Endothelial cell of umbilical vein (primary cell): ENCODE data around the gene UGT1A7. TPM values are rescaled to one million over a fixed set of nuclear protein-coding genes. Genes with fewer than 3 reads are reported as not detected.

Experiments used
- BruUV-seq: library from RNA; stranded (reverse); fragments of 400-500 nt; replicated peaks from 2 replicates; lab custom pipeline; 2021; lab: Mats Ljungman, UMichigan
- CTCF ChIA-PET: fragments of 300-600, 350-600 bp; sonication (Branson Sonifier 250); formaldehyde crosslinking; loops from one replicate; lab custom pipeline; 2021; ENCODE audit warnings: antibody characterized with exemption, inconsistent platforms; lab: Charles Lee
- POLR2A ChIA-PET: fragments of 300-600, 350-600 bp; sonication (Branson Sonifier 250); formaldehyde crosslinking; loops from one replicate; lab custom pipeline; 2021; ENCODE audit warnings: antibody characterized with exemption, inconsistent platforms; lab: Charles Lee
- DNase-seq: peaks from one replicate; pipeline ENCODE4 v3.0.0-alpha.2; 2011; ENCODE audit warnings: low read depth, low spot score
- FAIRE-seq: peaks from 2 replicates; lab custom pipeline; 2011; peaks lifted over from hg19 to GRCh38; lab: Jason Lieb, UNC
- H2AFZ ChIP-seq: 2 replicates; pipeline ENCODE4 v1.6.0; 2012; ENCODE audit warnings: low read depth, low read length, control low read depth, inconsistent platforms
- H3K27ac ChIP-seq: 2 replicates; pipeline ENCODE4 v1.5.1; 2011; ENCODE audit warnings: low read depth, mild to moderate bottlenecking, control low read depth, low read length, moderate library complexity; ENCODE audit not compliant: insufficient read depth
- H3K27me3 ChIP-seq, 2 experiments: 2 replicates each; pipeline versions ENCODE4 v1.6.0 to v1.6.1; 2011; ENCODE audit warnings: low read length in 2 of 2, mixed read lengths in 1 of 2; ENCODE audit not compliant: control insufficient read depth in 2 of 2, insufficient read depth in 2 of 2
- H3K36me3 ChIP-seq, 2 experiments: 2 replicates in 1 of 2; 3 replicates in 1 of 2; pipeline ENCODE4 v1.5.1; 2011; ENCODE audit warnings: low read length in 2 of 2, mild to moderate bottlenecking in 1 of 2, moderate library complexity in 1 of 2; ENCODE audit not compliant: control insufficient read depth in 2 of 2, insufficient read depth in 2 of 2; ENCODE audit errors: extremely low read depth in 1 of 2
- H3K4me1 ChIP-seq: 3 replicates; pipeline ENCODE4 v1.5.1; 2011; ENCODE audit warnings: mild to moderate bottlenecking, low read length; ENCODE audit not compliant: control insufficient read depth, insufficient read depth; ENCODE audit errors: extremely low read depth
- H3K4me2 ChIP-seq: 2 replicates; pipeline ENCODE4 v1.6.1; 2011; ENCODE audit warnings: low read length, control low read depth, mixed read lengths; ENCODE audit not compliant: insufficient read depth
- H3K4me3 ChIP-seq, 3 experiments: fragments of 200-600 bp in 1 of 3; sonication (generic), shearing (Covaris generic) in 1 of 3; replicated peaks in 1 of 3; 2 replicates each; pipeline ENCODE4 v1.5.1; 2011 to 2016; ENCODE audit warnings: control low read depth in 3 of 3, low read length in 3 of 3, mild to moderate bottlenecking in 2 of 3, inconsistent platforms in 1 of 3, low read depth in 1 of 3, moderate library complexity in 1 of 3; ENCODE audit not compliant: insufficient read depth in 1 of 3
- H3K79me2 ChIP-seq: 2 replicates; pipeline ENCODE4 v1.6.0; 2012; ENCODE audit warnings: low read length, inconsistent platforms; ENCODE audit not compliant: control insufficient read depth, insufficient read depth
- H3K9ac ChIP-seq: replicated peaks from 2 replicates; pipeline ENCODE3; 2011; ENCODE audit warnings: low read length, control low read depth; ENCODE audit not compliant: insufficient read depth; ENCODE audit errors: extremely low read depth
- H3K9me1 ChIP-seq: replicated peaks from 3 replicates; pipeline ENCODE4 v1.6.0; 2011; ENCODE audit warnings: mild to moderate bottlenecking, low read length; ENCODE audit not compliant: control insufficient read depth, insufficient read depth; ENCODE audit errors: extremely low read depth
- H3K9me3 ChIP-seq: replicated peaks from 2 replicates; pipeline ENCODE4 v1.5.1; 2012; ENCODE audit warnings: low read length, inconsistent platforms; ENCODE audit not compliant: control insufficient read depth, insufficient read depth
- H4K20me1 ChIP-seq: replicated peaks from 2 replicates; pipeline ENCODE3; 2011; ENCODE audit warnings: mild to moderate bottlenecking, low read length; ENCODE audit not compliant: control insufficient read depth, insufficient read depth; ENCODE audit errors: extremely low read depth
- EZH2 ChIP-seq: IDR thresholded peaks from 2 replicates; pipeline ENCODE4 v1.6.1; 2012; ENCODE audit warnings: borderline replicate concordance, low read depth, mild to moderate bottlenecking, moderate library complexity, low read length, inconsistent platforms; ENCODE audit not compliant: severe bottlenecking
- FOS ChIP-seq: IDR thresholded peaks from 2 replicates; pipeline ENCODE4 v1.6.1; 2011; ENCODE audit warnings: mild to moderate bottlenecking, low read length, moderate library complexity, borderline replicate concordance; ENCODE audit not compliant: insufficient read depth
- GATA2 ChIP-seq: IDR thresholded peaks from 2 replicates; pipeline ENCODE4 v1.7.0; 2011; ENCODE audit warnings: low read depth, mild to moderate bottlenecking, moderate library complexity, mixed read lengths, low read length; ENCODE audit not compliant: insufficient read length, insufficient read depth
- JUN ChIP-seq: IDR thresholded peaks from 2 replicates; pipeline ENCODE4 v1.6.1; 2011; ENCODE audit warnings: borderline replicate concordance, low read depth; ENCODE audit not compliant: insufficient read length, insufficient read depth
- MYC ChIP-seq: IDR thresholded peaks from one replicate; pipeline ENCODE4 v1.6.1; 2011; ENCODE audit warnings: mild to moderate bottlenecking, low read depth, low read length
- POLR2A ChIP-seq: IDR thresholded peaks from 2 replicates; pipeline ENCODE4 v1.6.1; 2012; ENCODE audit warnings: low read depth, mild to moderate bottlenecking, control low read depth, low read length
- POLR2AphosphoS5 ChIP-seq: IDR thresholded peaks from 2 replicates; pipeline ENCODE4 v1.6.1; 2012; ENCODE audit warnings: low read depth, mild to moderate bottlenecking, control low read depth, low read length, moderate library complexity; ENCODE audit not compliant: insufficient read depth
- dilution Hi-C: fragments of 300-500 bp; cut with MboI; formaldehyde crosslinking; loops from one replicate; pipeline ENCODE4 v1.15.0; 2019; ENCODE audit warnings: low sequenced_read_pairs; ENCODE audit not compliant: extremely low pct_ligation_motif_present
- intact Hi-C: fragments of 100-400 bp; cut with micrococcal nuclease; formaldehyde crosslinking; loops from one replicate; pipeline ENCODE4 v1.10.0; 2022
- polyA plus RNA-seq, 4 experiments: library from polyadenylated mRNA; depleted of rRNA in 3 of 4; stranded (reverse) in 3 of 4; unstranded in 1 of 4; fragments of >200 nt; gene quantifications; 2 replicates each; pipeline versions ENCODE4 v1.2.1 to v1.2.3, GENCODE V29; 2011 to 2012; ENCODE audit warnings: missing spikeins in 1 of 4
- total RNA-seq: library from RNA; stranded (reverse); gene quantifications from 2 replicates; pipeline ENCODE4 v1.2.3, GENCODE V29; 2021
- TF ChIP-seq, protein P1 (sequence below), 2 donors: IDR thresholded peaks; 1 replicate in 1 of 2; 2 replicates in 1 of 2; pipeline ENCODE4 v1.5.1; 2011; ENCODE audit warnings: low read length in 2 of 2, mild to moderate bottlenecking in 2 of 2, moderate library complexity in 2 of 2, control low read depth in 1 of 2, inconsistent platforms in 1 of 2, low read depth in 1 of 2; ENCODE audit not compliant: insufficient read depth in 1 of 2; ENCODE audit errors: extremely low read depth in 1 of 2
- TF ChIP-seq, protein P2 (sequence below): IDR thresholded peaks from 2 replicates; pipeline ENCODE4 v1.6.1; 2011; ENCODE audit not compliant: insufficient read depth, insufficient read length

UGT1A7 gene
- total and polyA plus RNA-seq, 2 donors (not counting 3 experiments of a cell fraction or from before 2014, with no cell fraction given), result not detected

GRCh38 chr2:233711312-233712008 is 29.8 kb downstream of the UGT1A7 start:
- FAIRE-seq (peak; percentile 92), DNase-seq (peak; percentile 66)
- H3K36me3 ChIP-seq, result no peaks in the 10 kb centered on the region
- H3K4me2 ChIP-seq, result no peak overlapping the region
- no peak overlapping the region for H3K9ac ChIP-seq
- no peak overlapping the region for H2AFZ ChIP-seq
- ChIA-PET CTCF (interaction anchor here (0.7 to 4.4 kb wide), 24 partner anchors 9 to 1405 kb away, joined by 3 to 74 read pairs (median 4); partner anchors contain the start of genes UGT1A3 and USP40), POLR2A (no interaction called here)
- H3K9me3 ChIP-seq, result no peaks in the 10 kb centered on the region
- no TSS peak for BruUV-seq
- intact Hi-C loops (loop anchor here (1.0 kb wide), 4 partner anchors 145 to 307 kb away; partner anchors contain the start of gene USP40), dilution Hi-C loops (no loop called here)
- H3K79me2 ChIP-seq, result no peaks in the 10 kb centered on the region
- no peak overlapping the region for H3K27ac ChIP-seq
- H3K4me3 ChIP-seq, result no peak overlapping the region
- TF ChIP-seq, protein P1, sequence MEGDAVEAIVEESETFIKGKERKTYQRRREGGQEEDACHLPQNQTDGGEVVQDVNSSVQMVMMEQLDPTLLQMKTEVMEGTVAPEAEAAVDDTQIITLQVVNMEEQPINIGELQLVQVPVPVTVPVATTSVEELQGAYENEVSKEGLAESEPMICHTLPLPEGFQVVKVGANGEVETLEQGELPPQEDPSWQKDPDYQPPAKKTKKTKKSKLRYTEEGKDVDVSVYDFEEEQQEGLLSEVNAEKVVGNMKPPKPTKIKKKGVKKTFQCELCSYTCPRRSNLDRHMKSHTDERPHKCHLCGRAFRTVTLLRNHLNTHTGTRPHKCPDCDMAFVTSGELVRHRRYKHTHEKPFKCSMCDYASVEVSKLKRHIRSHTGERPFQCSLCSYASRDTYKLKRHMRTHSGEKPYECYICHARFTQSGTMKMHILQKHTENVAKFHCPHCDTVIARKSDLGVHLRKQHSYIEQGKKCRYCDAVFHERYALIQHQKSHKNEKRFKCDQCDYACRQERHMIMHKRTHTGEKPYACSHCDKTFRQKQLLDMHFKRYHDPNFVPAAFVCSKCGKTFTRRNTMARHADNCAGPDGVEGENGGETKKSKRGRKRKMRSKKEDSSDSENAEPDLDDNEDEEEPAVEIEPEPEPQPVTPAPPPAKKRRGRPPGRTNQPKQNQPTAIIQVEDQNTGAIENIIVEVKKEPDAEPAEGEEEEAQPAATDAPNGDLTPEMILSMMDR (IDR thresholded peaks at IDR 0.05; ENCODE audit: extremely low read depth in 1 of 2, insufficient read depth in 1 of 2, low read depth in 1 of 2, low read length in 2 of 2), result peak; percentile 89 to 90
- no peak for TF ChIP-seq FOS
- H3K27me3 ChIP-seq, result peaks cover 0 to 2% of the 10 kb centered on the region in 2 experiments
- H3K4me1 ChIP-seq, result peaks cover 2% of the 10 kb centered on the region
- H3K9me1 ChIP-seq, result no peaks in the 10 kb centered on the region
- H4K20me1 ChIP-seq, result no peaks in the 10 kb centered on the region

DNA sequence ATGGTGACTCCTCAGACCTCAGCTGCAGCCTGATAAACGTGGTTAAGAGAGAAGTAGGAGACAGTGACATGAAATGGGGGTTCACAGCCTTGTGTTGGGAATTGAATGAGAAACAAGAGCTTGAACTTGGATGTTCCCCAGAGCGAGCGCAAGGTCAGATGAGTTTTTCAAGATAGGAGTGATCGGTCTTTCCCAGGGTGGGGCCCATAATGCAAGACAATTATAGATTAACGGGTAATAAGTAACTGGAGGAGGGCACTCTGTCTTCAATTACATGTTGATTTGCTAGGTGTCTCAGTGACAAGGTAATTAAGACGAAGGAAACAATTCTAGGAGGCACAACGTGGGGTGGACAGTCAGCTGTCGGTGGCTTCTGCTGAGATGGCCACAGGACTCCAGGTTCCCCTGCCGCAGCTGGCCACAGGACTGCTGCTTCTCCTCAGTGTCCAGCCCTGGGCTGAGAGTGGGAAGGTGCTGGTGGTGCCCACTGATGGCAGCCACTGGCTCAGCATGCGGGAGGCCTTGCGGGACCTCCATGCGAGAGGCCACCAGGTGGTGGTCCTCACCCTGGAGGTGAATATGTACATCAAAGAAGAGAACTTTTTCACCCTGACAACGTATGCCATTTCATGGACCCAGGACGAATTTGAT is 31.0 kb downstream of the UGT1A7 start, which contains the start of gene UGT1A5:
TSS of gene UGT1A5 (plus strand) at position 297 of the 651 bp plus-strand sequence. CDS start at position 382, 85 bp downstream.
- FAIRE-seq (no peak), DNase-seq (no peak)
- no peaks in the 10 kb centered on the region for H4K20me1 ChIP-seq
- H3K9me3 ChIP-seq, result no peaks in the 10 kb centered on the region
- no peaks in the 10 kb centered on the region for H3K36me3 ChIP-seq
- no peaks in the 10 kb centered on the region for H3K9me1 ChIP-seq
- no peaks in the 10 kb centered on the region for H3K79me2 ChIP-seq
- H3K9ac ChIP-seq, result no peak within 1 kb of the TSS
- ChIA-PET CTCF (interaction anchor here (0.9 to 4.4 kb wide), 9 partner anchors 9 to 1404 kb away, joined by 3 to 74 read pairs (median 10); partner anchors contain the start of gene USP40), POLR2A (no interaction called here)
- H3K4me3 ChIP-seq, result no peak within 1 kb of the TSS
- H3K4me2 ChIP-seq, result no peak within 1 kb of the TSS
- TF ChIP-seq POLR2AphosphoS5 (no peak), MYC (no peak), GATA2 (no peak), EZH2 (no peak), POLR2A (no peak), FOS (no peak), JUN (no peak)
- TF ChIP-seq, protein P1 (IDR thresholded peaks at IDR 0.05; ENCODE audit: extremely low read depth in 1 of 2, insufficient read depth in 1 of 2, low read depth in 1 of 2, low read length in 2 of 2), result no peak
- TF ChIP-seq, protein P2, sequence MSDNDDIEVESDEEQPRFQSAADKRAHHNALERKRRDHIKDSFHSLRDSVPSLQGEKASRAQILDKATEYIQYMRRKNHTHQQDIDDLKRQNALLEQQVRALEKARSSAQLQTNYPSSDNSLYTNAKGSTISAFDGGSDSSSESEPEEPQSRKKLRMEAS, result no peak
- peaks cover 0 to 5% of the 10 kb centered on the region in 2 experiments for H3K27me3 ChIP-seq
- no TSS peak for BruUV-seq
- no peak within 1 kb of the TSS for H3K27ac ChIP-seq
- intact Hi-C loops, result no loop called here
- peaks cover 2% of the 10 kb centered on the region for H3K4me1 ChIP-seq
- dilution Hi-C loops, result no loop called here
- H2AFZ ChIP-seq, result no peak within 1 kb of the TSS
